Measurements from ENCODE around the gene ADAMTSL3.
A peak's percentile ranks its signal among the peaks of the same experiment; 100 is the strongest.

Gene ADAMTSL3

DNA sequence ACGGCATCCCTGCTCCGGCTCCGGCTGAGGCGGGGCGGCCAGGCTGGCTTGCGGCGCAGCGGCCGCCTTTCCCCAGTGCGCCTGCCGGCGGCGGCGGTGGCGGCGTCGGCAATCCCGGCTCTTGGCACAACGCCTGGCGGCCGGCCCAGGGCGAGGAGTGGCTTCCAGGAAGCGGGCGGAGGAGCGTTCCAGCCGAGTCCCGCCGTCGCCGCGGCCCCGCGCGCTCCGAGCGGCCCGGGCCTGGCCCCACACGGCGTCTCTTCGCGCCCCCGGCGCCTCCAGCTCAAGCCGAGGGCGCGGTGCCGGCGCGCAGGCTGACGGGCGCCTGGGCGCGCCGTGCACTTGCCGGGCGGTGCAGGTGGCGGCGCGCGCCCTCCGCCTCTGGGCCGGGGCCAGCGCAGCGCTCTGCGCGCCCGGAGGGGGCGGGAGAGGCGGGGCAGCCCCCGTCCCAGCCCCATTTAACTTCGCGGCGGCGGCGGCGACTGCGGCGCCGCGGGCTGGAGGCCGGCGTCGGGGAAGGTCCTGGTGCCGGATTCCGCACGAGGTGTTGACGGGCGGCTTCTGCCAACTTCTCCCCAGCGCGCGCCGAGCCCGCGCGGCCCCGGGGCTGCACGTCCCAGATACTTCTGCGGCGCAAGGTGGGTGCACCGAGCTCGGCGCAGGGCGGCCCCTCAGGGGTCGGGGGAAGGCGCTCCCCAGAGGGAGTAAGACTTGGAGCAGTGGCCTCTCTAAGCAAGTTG, at the start of gene ADAMTSL3:
Gene ADAMTSL3 (plus strand): TSS at position 485 of the 740 bp plus-strand sequence. CDS start 1,639 bp downstream, outside the sequence.
- H3K27ac ChIP-seq = no peak within 1 kb of the TSS

GRCh38 chr15:83604549-83604948, 49.4 kb upstream of the ADAMTSL3 start:
- Histone ChIP-seq H3K9ac (no peak overlapping the region), H3K4me2 (ENCODE audit: low read length) (no peak overlapping the region), H3K79me2 (no peaks in the 10 kb centered on the region), H3K9me3 (ENCODE audit: control insufficient read depth, low read length) (no peaks in the 10 kb centered on the region), H3K36me3 (ENCODE audit: control insufficient read depth, insufficient read depth, low read length) (no peaks in the 10 kb centered on the region), H3K27ac (no peak overlapping the region), H3K4me3 (ENCODE audit: low read depth, low read length) (no peak overlapping the region), H2AFZ (no peak overlapping the region), H3K4me1 (no peaks in the 10 kb centered on the region), H3K27me3 (ENCODE audit: control insufficient read depth, insufficient read depth, low read length) (no peaks in the 10 kb centered on the region)
- no peak for TF ChIP-seq CTCF (IDR thresholded peaks at IDR 0.05)

More for the DNA sequence above, at the start of gene ADAMTSL3:
- TF ChIP-seq CTCF (IDR thresholded peaks at IDR 0.05) = no peak
- Histone ChIP-seq H3K27me3 (ENCODE audit: control insufficient read depth, insufficient read depth, low read length) (peaks cover 4% of the 10 kb centered on the region), H2AFZ (no peak within 1 kb of the TSS), H3K4me3 (ENCODE audit: low read depth, low read length) (no peak within 1 kb of the TSS), H3K36me3 (ENCODE audit: control insufficient read depth, insufficient read depth, low read length) (no peaks in the 10 kb centered on the region), H3K9ac (no peak within 1 kb of the TSS), H3K4me1 (no peaks in the 10 kb centered on the region), H3K4me2 (ENCODE audit: low read length) (peak within 1 kb of the TSS; percentile 17), H3K79me2 (no peaks in the 10 kb centered on the region), H3K9me3 (ENCODE audit: control insufficient read depth, low read length) (no peaks in the 10 kb centered on the region)

- no peak overlapping the region for H2AFZ ChIP-seq
- no peaks in the 10 kb centered on the region for H3K9me3 ChIP-seq (ENCODE audit: control insufficient read depth, low read length)
- no peaks in the 10 kb centered on the region for H3K79me2 ChIP-seq
- H3K4me3 ChIP-seq (ENCODE audit: low read depth, low read length) = no peak overlapping the region
- no peak overlapping the region for H3K27ac ChIP-seq
- H3K9ac ChIP-seq = no peak overlapping the region
- H3K4me1 ChIP-seq = no peaks in the 10 kb centered on the region
- TF ChIP-seq CTCF (IDR thresholded peaks at IDR 0.05) = no peak
- no peaks in the 10 kb centered on the region for H3K36me3 ChIP-seq (ENCODE audit: control insufficient read depth, insufficient read depth, low read length)
- no peak overlapping the region for H3K4me2 ChIP-seq (ENCODE audit: low read length)
- H3K27me3 ChIP-seq (ENCODE audit: control insufficient read depth, insufficient read depth, low read length) = no peaks in the 10 kb centered on the region
Observed at GRCh38 chr15:83605111-83605945, 48.6 kb upstream of the ADAMTSL3 start.

- Histone ChIP-seq H3K9ac (no peak overlapping the region), H3K4me1 (no peaks in the 10 kb centered on the region), H3K9me3 (ENCODE audit: control insufficient read depth, low read length) (no peaks in the 10 kb centered on the region), H3K4me3 (ENCODE audit: low read depth, low read length) (no peak overlapping the region), H2AFZ (no peak overlapping the region), H3K27me3 (ENCODE audit: control insufficient read depth, insufficient read depth, low read length) (no peaks in the 10 kb centered on the region), H3K4me2 (ENCODE audit: low read length) (no peak overlapping the region), H3K27ac (no peak overlapping the region), H3K36me3 (ENCODE audit: control insufficient read depth, insufficient read depth, low read length) (no peaks in the 10 kb centered on the region), H3K79me2 (no peaks in the 10 kb centered on the region)
- TF ChIP-seq CTCF (IDR thresholded peaks at IDR 0.05) = no peak
Observed at GRCh38 chr15:83610132-83610531, 43.8 kb upstream of the ADAMTSL3 start.
